KG1 (cell line): Measurements from ENCODE around the gene MIDN.
"Not testable (repeated sequence)": the region's sequence is repeated elsewhere in the genome, so short reads cannot be mapped to it uniquely, and the experiment has no call there.

Experiments used
- DNase-seq: peaks from one replicate; lab custom pipeline; 2025; lab: John Stamatoyannopoulos, UW

MIDN gene

DNA sequence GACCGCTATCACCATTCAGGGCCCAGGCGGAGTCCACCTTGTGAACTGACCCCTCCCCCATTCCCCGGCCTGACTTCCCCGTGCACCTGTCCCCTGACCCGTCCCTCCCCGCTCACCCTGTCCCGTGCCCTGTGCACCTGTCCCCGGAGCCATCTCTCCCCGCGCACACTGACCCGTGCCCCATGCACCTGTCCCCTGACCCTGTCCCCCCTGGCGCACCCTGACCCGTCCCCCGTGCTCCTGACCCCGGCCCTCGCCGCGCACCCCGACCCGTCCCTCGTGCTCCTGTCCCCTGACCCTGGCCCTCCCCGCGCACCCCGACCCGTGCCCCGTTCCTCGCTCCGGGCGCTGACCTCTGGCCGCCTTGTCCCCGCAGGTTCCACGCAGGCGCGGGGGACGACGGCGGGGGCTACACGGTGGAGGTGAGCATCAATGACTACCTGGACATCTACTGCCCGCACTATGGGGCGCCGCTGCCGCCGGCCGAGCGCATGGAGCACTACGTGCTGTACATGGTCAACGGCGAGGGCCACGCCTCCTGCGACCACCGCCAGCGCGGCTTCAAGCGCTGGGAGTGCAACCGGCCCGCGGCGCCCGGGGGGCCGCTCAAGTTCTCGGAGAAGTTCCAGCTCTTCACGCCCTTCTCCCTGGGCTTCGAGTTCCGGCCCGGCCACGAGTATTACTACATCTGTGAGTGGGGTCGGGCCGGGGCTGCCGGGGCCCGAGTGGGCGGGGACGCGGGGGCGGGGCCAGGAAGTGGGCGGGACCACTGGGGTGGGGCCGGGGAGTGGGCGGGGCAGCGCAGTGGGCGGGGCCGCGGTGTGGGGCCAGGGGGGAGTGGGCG is 47.0 kb downstream of the MIDN start:
- no peak for DNase-seq

DNA sequence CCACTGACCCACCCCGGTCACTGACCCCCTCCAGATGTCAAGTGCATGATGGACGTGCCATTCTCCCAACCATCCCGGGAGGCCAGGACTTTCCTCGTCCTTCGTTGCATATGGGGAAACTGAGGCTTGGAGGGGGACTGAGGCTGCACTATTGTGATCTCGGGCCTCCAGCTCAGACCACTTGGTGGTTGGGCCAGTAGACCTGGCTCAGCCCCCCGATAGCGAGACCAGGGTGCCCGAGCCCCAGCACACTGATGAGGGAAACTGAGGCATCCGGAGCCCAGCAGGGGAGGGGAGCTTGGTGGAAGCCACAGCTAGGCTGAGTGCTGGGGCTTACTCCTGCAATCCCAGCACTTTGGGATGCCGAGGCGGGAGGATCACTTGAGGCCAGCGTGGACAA is 47.7 kb downstream of the MIDN start:
- no peak for DNase-seq

DNA sequence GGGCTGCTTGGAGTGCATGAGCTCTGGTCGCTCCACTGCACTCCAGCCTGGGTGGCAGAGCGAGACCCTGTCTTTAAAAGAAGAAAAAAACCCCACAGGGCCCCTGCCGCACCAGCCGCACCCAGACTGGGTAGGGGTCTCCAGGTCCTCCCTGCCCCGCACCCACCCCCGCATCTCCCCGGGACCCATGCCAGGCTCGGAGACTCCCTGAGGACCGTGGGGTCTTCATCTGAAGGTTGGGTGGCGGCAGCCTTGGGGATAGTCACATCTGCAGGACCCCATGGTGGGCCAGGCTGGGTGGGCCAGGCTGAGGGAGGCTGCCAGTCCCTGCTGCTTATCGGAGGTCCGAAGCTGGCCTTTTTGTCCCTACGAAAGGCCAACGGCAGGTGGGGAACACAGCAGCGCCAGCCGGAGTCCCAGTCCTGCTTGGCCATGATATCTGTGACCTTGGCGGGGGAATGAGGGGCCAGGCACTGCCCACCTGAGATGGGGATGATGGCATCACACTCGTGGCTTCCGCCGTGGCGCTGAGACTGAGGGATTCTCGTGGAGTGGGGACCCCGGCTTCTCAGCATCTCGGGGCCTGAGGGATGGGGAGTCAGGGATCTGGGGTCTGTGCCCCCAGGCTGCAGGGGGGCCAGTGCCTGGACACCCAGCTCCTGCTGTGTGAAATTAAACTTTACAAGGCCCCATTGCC is 48.3 kb downstream of the MIDN start:
- DNase-seq = no peak

DNA sequence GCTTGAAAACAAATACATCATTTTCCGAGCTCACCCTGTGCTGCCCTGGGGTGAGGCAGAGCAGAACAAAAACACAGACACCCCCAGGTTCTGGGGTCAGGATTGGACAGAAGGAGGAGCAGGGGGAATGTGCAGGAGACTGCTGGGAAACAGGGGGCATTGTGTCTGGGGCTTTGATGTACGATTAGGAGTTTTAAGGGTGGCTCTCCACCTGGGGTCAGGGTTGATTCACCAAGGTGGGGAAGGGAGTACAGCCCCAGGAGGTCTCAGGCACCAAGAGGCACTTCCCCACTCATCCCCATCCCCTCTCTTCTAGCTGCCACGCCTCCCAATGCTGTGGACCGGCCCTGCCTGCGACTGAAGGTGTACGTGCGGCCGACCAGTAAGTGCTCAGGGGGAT is 49.9 kb downstream of the MIDN start:
- DNase-seq = no peak

DNA sequence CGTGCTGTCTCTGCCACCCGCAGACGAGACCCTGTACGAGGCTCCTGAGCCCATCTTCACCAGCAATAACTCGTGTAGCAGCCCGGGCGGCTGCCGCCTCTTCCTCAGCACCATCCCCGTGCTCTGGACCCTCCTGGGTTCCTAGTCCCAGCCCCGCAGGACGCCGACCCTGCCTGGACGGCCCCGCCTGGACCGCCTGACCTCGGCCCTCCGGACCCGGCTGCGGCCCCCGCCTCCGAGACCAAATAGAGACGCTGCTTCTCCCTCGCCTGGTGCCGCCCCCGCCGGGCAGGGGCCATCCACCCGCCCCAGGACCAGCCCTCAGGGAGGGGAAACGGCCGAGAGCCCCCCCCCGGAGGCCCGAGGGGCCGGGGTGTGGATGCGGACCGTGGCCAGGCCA is 51.4 kb downstream of the MIDN start:
- no peak for DNase-seq

DNA sequence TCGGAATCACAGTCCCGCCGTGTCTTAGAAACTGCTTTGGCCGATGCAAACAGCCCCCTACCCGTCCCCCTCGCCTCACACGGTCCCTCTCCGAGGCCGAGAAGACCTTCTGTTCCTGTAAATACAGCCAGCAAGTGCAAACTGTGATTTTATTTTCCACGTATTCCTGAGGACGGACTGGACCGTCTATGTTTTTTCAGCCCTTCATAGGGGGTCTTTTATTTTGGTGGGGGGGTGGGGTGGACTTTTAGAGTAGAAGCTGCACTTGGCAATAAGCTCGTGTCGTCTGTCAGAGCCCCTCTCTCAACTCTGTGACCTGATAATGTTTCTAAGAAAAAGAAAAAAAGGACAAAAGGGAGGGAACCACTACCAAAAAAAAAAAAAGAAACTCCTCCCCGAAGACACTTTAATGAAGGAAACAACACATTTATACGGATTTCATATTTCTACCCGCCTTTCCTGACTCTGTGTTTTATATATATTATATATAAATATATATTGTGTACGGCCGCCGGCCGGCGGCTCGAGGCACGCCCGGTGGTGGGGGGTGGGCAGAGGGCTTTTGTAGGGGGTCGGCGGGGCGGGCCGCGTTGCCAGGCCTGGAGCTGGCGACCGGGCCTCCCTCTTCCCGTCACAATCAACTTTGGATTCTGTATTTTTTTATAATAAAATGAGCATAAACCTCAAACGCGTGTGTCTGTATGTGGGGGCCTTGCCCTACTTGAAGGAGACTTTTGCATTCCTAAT is 52.5 kb downstream of the MIDN start:
- no peak for DNase-seq

DNA sequence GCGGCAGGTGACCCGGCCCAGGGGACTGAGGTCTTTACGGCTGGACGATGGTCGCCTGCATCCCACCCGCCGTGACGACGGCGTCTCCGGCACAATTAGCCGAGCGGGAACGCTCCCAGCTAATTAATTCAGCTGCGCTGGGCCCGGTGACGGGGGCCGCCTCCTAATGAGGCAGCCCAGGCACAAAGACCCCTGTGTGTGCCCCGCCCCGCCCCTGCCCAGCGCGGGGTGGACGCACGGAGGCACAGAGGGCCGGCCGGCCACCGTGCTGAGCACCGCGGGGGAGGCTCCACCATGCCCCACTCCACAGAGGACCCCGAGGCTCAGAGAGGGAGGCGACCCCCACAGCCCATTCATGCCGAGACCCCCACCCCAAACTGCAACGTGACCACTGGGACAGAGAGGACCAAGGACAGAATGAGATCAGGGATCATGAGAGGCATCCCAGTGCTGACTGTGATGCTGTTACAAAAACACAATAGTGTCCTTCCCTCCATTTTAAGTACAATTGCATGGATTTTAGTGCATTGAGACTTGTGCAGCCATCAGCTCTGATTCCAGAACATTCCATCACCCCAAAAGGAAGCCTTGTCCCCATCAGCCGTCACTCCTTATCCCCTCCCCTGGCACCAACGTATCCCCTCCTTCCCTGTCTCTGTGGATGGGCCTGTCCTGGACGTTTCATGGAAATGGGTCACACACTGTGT is 54.3 kb downstream of the MIDN start:
- DNase-seq = no peak

DNA sequence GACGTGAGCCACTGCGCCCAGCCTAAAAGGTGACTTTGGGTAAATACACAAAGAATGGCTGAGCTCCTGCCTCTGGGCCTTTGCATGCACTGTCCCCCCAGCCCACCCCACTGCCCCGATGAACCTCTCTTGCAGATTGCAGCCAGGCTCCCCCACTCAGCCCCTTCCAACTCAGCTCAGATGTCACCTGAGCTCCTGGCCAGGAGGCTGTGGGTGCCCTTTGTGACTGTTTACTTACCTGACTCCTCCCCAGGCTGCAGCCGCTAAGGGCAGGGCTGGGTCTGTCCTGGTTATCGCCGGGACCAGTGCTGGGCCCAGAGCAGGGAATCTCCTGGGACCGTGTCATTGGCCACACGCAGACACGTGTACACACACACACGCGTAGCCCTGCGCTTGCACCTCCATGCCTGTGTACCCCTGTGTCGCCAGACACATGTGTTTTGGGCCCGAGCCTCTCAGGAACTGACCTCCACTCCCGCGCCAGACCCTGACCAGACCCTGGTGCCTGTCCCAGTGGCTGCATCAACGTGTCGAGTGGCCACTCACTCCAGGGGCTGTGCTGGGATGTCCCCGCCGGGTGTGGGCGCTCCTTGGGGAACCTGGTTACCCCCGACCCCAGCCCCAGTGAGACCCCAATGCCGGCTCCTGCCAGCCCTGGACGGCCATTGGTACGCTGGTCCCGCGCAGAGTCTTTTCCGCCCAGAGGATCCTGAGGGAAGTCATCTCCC is 56.0 kb downstream of the MIDN start:
- no peak for DNase-seq

DNA sequence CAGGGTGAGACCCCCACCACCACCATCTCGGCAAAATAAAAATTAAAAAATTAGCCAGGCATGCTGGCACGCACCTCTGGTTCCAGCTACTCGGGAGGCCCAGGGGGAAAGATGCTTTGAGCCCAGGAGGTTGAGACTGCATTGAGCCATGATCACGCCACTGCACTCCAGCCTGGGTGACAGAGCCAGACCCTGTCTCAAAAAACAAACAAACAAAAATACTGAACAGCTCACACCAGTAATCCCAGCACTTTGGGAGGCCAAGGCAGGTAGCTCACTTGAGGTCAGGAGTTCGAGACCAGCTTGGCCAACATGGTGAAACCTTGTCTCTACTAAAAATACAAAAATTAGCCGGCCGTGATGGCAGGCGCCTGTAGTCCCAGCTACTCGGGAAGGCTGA is 57.0 kb downstream of the MIDN start:
- DNase-seq = not testable (repeated sequence)

DNA sequence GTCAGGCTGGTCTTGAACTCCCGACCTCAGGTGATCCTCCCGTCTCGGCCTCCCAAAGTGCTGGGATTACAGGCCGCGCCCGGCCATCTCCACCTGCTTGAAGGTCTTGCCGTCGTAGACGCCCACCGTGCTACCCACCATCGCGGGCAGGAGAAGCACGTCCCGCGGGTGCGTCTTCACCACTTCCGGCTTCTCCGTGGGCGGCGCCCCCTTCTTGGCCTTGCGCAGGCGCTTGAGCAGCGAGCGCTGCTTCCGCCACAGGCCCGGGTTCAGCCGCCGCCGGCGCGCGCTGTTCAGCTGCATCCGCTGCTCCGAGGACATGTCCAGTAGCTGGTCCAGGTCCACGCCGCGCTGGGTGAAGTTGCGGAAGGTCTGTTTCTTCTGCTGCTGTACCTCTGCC is 58.9 kb downstream of the MIDN start:
- DNase-seq = no peak

DNA sequence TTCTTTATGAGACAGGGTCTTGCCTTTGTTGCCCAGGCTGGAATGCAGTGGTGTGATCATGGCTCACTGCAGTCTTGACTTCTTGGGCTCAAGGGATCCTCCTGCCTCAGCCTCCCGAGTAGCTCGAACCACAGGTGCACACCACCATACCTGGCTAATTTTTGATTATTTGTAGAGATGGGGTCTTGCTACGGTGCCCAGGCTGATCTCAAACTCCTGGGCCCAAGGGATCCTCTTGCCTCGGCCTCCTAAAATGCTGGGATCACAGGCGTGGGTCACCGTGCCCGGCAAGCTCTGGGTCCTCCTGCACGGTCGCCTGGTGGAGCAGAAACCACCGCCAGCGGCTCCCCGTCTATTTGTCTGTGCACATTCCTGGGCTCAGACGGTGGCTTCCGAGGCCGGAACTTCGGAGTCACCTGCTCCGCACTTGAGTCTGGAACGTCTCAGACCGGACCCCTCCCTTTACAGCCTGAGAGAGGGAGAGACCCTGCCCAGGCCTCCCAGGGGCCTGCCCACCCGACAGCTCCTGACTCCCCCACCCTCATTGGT is 59.4 kb downstream of the MIDN start:
- no peak for DNase-seq

DNA sequence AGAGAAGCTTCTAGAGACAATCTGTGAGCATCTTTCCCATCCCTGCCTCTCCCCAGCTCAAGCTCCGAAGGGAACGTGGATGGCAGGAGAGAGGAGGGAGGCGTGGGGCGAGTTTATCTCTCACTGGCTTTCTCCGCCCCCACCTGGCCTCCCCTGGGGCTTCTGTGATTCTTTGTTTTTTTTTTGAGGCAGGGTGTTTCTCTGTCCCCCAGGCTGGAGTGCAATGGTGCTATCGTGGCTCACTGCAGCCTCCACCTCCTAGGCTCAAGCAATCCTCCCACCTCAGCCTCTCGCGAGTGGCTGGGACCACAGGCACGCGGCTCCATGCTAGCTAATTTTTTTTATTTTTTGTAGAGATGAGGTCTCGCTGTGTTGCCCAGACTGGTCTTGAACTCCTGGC is 60.3 kb downstream of the MIDN start:
- DNase-seq = no peak
